HG03097 (cell line): ENCODE results near the gene PALMD.

Source experiments
- ATAC-seq: cut with Tn5 transposase; IDR thresholded peaks from one replicate; pipeline ENCODE4 v1.9.1; 2021; ENCODE audit not compliant: unreplicated experiment, low FRiP score

The PALMD gene

DNA sequence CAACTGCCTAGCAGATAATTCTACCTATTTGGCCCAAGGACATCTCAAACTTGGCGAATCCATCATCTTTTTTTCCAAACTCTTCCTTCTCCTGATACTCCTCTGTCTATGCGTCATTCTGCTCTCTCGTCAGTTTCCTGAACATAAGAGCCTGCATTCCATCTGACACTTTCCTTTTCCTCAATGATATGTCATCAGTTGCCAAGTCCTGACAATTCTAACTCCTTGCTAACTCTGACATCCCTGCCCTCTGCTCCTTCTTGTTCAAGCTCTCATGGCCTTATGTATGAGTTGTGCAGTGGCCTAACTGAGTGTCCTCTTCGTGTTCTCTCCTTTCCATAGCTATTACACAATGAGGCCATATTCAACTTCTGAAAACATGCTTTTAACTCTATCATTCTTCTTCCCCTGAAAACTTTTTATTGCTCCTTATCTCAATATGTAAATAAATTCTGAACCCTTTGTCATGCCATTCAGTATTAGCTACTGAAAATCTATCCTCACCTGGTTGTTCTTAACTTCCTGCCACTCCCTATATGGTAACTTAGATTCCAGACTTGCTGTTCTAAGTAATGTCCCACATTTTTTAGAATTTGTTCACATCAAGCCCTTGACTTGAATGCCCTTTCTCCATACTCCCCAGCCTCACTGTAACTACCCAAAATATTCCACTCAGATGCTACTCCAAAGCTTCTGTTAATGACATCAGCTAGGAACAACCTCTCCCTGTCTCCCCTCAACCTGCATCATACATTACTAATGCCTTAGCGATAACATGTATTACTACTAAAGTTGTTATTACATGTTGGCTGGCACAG is 11.5 kb downstream of the PALMD start:
- no peak for ATAC-seq

DNA sequence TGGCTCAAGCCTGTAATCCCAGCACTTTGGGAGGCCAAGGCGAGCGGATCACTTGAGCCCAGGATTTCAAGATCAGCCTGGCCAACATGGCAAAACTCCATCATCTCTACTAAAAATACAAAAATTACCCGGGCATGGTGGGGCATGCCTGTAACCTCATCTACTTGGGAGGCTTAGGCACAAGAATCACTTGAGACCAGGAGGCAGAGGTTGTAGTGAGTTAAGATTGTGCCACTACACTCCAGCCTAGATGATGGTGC is 12.0 kb downstream of the PALMD start:
- no peak for ATAC-seq

DNA sequence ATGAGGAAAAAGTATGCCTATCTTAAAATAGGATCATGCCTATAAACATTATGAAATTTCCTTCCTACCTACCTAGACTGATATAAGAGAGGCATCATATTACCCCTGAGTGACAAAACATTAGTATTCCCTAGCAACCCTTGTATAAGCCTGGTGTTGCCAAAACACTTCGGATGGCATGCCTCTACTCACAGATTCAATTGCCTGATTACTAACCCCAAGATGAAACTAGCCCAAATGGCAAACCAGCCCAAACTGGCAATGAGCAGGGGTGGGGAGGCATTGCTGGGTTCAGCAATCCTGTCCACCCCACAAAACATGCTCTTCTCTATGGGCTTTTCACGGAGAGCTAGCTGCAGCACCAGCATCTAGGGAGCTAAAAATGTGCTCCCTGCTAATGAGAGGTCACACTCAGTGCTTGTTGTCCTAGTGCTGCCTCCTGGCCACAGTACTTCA is 13.9 kb downstream of the PALMD start:
- no peak for ATAC-seq

DNA sequence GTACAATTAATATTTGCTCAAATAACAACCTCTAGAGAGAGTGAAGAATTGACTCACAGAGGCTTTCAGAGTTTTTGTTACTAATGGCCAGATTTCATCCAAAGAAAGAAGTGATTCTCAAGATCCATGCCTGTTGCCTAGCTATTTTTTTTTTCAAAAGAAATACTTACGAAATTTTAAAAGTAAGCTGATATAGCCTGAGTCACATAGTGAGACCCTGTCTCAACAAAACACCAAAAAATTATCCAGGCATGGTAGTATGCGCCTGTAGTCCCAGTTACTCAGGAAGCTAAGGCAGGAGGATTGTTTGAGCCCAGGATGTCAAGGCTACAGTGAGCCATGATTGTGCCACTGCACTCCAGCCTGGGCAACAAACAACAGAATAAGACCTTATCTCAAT is 14.6 kb downstream of the PALMD start:
- no peak for ATAC-seq

DNA sequence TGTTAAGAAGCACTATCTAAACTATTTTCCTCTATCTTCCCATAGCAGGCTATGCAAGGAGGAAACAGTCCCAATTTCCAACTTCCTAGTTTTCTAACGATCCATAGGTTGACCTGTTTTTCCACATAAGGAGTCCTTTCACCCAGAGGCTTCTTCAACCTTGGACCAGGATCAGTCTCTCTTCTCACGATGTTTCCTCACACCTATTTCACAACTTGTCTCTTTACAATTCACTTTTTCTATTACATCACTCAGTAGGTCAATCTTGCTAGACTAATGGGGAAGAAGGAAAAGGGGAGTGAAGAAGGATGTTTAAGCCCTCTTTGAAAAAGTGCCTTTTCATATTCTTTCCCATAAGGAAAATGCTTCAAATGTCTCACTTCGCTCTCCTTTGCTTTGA is 15.9 kb downstream of the PALMD start:
- ATAC-seq, result no peak

- ATAC-seq, result no peak
These were observed 16.7 kb downstream of the PALMD start for GRCh38 chr1:99662539-99663080.

DNA sequence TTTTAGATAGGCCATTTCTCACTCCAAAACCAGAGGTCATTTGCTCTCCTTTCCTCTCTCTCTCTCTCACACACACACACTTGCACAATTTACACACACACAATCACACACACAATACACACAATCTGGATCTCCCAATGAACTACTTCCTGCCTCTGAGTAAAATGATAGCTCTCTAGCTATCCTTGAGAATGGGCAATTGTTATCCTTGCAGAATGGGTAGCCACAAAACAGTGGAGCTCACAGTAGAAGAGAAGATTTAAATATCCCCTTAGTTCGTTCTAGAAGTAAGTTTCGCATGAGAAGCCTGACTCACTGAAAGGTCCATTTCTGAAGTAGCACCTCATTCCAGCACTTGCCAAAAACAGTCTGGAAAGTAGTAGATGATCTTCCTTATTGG is 17.6 kb downstream of the PALMD start:
- no peak for ATAC-seq

DNA sequence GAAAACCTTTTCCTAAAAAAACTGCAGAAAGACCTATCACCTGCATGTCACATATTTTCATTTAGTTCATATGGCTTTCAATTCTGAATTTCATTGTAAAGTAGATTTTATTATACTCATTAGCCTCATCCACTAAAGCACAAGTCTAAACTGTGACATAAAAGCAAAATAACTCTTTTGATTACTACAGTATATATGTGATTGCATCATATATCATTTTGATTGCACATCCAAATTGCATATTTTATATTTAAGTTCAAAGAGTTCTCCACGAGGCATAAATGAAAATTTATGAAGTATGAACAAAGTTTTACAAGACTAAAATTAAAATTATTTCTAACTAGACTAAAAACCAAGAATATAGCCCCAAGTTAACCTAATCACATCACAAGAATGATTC is 19.3 kb downstream of the PALMD start:
- no peak for ATAC-seq

DNA sequence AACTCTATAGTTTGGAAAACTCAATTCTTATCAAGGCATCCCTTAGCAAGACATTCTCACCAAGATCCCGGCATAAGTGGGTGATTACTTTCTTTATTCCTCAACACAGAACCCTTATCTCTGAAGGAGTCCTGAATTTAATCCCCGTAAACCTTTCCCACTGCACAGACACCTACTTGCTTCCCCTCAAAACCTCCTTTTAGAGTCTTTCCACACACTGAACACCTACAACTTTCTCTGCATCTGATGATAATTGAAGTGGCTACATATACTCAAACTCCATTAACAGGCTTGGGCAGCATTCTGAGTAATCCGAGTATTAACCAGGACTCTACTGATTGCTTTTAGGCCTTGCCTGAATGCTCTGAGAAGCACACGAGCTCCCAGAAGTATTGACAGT is 23.5 kb downstream of the PALMD start:
- no peak for ATAC-seq

- no peak for ATAC-seq
These were observed 23.9 kb downstream of the PALMD start for GRCh38 chr1:99669821-99670220.

DNA sequence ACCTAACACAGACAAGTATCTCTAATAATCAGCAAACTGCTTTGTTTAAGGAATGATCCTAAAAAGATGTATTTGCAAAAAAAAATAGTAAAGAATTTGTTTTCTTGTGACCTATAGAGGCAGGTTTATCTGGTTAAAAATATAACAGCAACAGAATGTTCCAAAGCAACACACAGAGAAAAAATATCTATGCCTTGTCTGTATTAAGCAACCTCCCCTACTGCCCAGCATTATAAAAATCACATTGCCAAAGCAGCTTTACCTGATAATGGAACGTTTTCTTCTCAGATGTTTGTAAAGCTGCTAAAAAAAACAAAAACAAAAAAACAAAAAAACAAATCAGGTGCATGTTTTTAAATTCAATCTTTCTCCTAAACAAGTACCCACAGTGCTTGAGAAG is 24.7 kb downstream of the PALMD start:
- no peak for ATAC-seq

DNA sequence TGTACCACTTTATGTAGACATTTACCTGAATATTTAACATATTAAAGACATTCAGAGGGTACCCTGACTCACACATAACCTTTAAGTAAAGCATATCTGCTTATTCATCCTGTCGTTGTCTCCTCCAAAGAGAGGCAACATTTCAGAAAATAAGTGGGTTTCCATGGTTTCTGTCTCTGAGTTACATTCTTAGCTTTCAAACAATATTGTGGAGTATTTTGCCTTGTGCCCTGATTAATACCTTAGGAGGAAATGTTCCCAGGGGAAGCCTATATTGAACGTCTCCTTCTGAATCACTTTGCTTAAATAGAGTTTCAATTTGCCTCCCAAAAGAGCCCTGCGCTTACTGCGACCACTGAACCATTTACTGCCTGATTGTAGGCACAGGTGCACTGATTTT is 26.1 kb downstream of the PALMD start:
- ATAC-seq, result no peak

- no peak for ATAC-seq
These were observed 26.8 kb downstream of the PALMD start for GRCh38 chr1:99672530-99673213.

- ATAC-seq, result no peak
These were observed 27.4 kb downstream of the PALMD start for GRCh38 chr1:99673315-99673714.

GRCh38 chr1:99674115-99675064 is 28.5 kb downstream of the PALMD start:
- no peak for ATAC-seq

DNA sequence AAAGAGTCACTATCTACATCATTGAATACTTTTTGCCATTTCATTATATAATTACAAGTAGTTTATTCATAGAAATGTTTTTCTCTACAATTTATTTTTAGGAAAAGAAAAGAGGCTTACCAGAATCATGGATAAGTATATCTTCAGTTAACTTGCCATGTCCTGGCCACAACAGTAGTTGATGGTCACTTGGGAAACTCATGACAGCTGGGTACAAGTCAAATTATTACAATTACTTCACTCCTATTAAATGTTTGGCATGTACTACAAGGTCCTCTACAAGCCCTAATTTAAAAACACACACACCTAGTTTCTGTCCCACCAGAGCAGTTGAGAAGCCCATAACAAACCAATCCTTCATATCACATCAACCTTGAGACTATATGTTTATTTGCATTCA is 29.4 kb downstream of the PALMD start:
- no peak for ATAC-seq

GRCh38 chr1:99675994-99676393 is 30.1 kb downstream of the PALMD start:
- no peak for ATAC-seq

GRCh38 chr1:99676876-99677275 is 31.0 kb downstream of the PALMD start:
- no peak for ATAC-seq

DNA sequence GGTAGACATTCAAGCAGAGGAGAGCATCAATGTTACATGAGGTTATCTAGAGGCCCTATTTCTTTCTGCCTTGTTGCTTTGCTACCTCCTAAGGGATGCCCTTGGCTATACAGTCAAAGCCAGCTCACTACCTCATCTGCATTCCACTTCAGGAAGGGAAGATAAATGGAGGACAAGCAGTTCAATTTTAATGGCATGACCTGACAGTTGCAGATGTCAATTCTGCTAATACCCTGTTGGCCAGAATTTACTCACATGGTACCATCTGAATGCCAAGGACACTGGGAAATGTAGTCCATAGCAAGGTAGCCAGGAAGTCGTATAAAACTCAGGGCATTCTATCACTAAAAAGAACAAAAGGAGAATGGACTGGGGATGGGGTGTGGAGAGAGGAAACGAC is 31.5 kb downstream of the PALMD start:
- ATAC-seq, result no peak

- no peak for ATAC-seq
These were observed 34.4 kb downstream of the PALMD start for GRCh38 chr1:99680270-99680669.

DNA sequence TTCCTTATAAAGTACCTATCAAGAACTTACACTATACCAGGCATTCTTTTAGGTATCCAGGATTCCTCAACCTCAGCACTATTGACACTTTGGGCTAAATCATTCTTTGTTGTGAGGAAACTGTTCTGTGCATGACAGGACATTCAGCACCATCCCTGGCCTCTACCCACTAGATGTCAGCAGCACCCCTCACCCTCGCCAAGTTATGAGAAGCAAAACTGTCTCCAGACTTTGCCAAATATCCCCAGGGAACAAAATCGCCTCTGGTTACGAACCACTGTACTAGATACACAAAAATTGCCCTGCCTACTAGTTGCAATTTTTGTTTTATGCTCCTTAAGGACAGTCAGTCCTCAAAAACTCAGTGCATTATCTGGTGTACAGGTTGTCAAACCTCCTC is 35.7 kb downstream of the PALMD start:
- ATAC-seq, result no peak
